Liver (tissue), 9 donors: ENCODE measurements around the gene CDH15. TPM values are rescaled to one million over a fixed set of nuclear protein-coding genes. Genes with fewer than 3 reads are reported as not detected.

Source experiments
- DNase-seq: peaks from one replicate; pipeline ENCODE4 v3.0.0-alpha.2; 2017; ENCODE audit warnings: low spot score
- H3K27ac ChIP-seq, 2 donors: one replicate each; pipeline ENCODE4 v1.7.0; 2013; ENCODE audit warnings: inconsistent platforms in 2 of 2, low read length in 2 of 2, control low read depth in 1 of 2, low read depth in 1 of 2, mild to moderate bottlenecking in 1 of 2
- H3K27me3 ChIP-seq, 4 donors: one replicate each; pipeline versions ENCODE4 v1.6.1 to v1.7.0; 2013; ENCODE audit warnings: low read length in 3 of 4, inconsistent platforms in 1 of 4, mild to moderate bottlenecking in 1 of 4, moderate library complexity in 1 of 4; ENCODE audit not compliant: control insufficient read depth in 4 of 4, insufficient read depth in 4 of 4
- H3K36me3 ChIP-seq, 4 donors: one replicate each; pipeline versions ENCODE4 v1.6.1 to v1.7.0; 2013; ENCODE audit warnings: low read length in 3 of 4, mild to moderate bottlenecking in 3 of 4, low read depth in 1 of 4, moderate library complexity in 1 of 4; ENCODE audit not compliant: control insufficient read depth in 4 of 4, insufficient read depth in 3 of 4
- H3K4me1 ChIP-seq, 4 donors: one replicate each; pipeline versions ENCODE4 v1.6.1 to v1.7.0; 2013; ENCODE audit warnings: low read length in 3 of 4, mild to moderate bottlenecking in 3 of 4, moderate library complexity in 1 of 4; ENCODE audit not compliant: control insufficient read depth in 4 of 4, insufficient read depth in 4 of 4
- H3K4me3 ChIP-seq, 3 donors: one replicate each; pipeline versions ENCODE4 v1.6.1 to v1.7.0; 2013; ENCODE audit warnings: low read length in 3 of 3, control low read depth in 1 of 3, low read depth in 1 of 3, mild to moderate bottlenecking in 1 of 3
- H3K9ac ChIP-seq, 2 donors: one replicate each; pipeline ENCODE4 v1.7.0; 2013; ENCODE audit warnings: low read length in 2 of 2, mild to moderate bottlenecking in 2 of 2, moderate library complexity in 2 of 2, control low read depth in 1 of 2, low read depth in 1 of 2
- H3K9me3 ChIP-seq, 4 donors: one replicate each; pipeline versions ENCODE4 v1.6.1 to v1.7.0; 2013; ENCODE audit warnings: low read length in 3 of 4; ENCODE audit not compliant: control insufficient read depth in 4 of 4
- EGR1 ChIP-seq, 2 donors: IDR thresholded peaks; 2 replicates each; pipeline ENCODE4 v1.6.1; 2016 to 2018; ENCODE audit warnings: antibody characterized with exemption in 2 of 2, low read depth in 2 of 2
- FOXA1 ChIP-seq: IDR thresholded peaks from 2 replicates; pipeline ENCODE4 v1.6.1; 2016; ENCODE audit warnings: antibody characterized with exemption
- FOXA2 ChIP-seq: IDR thresholded peaks from 2 replicates; pipeline ENCODE4 v1.6.1; 2016; ENCODE audit warnings: antibody characterized with exemption
- GABPA ChIP-seq, 2 donors: IDR thresholded peaks in 1 of 2; conservative IDR thresholded peaks in 1 of 2; 2 replicates each; pipeline ENCODE4 v1.6.1; 2016; ENCODE audit warnings: antibody characterized with exemption in 2 of 2, mild to moderate bottlenecking in 1 of 2, moderate library complexity in 1 of 2
- HNF4A ChIP-seq, 2 donors: conservative IDR thresholded peaks; 2 replicates each; pipeline ENCODE4 v1.6.1; 2016; ENCODE audit warnings: antibody characterized with exemption in 2 of 2, mild to moderate bottlenecking in 2 of 2
- HNF4G ChIP-seq: IDR thresholded peaks from 2 replicates; pipeline ENCODE4 v1.6.1; 2016; ENCODE audit warnings: antibody characterized with exemption
- JUND ChIP-seq, 2 donors: IDR thresholded peaks; 2 replicates each; pipeline ENCODE4 v1.6.1; 2016; ENCODE audit warnings: antibody characterized with exemption in 2 of 2
- MAX ChIP-seq: IDR thresholded peaks from 2 replicates; pipeline ENCODE4 v1.6.1; 2016; ENCODE audit warnings: antibody characterized with exemption
- NR2F2 ChIP-seq: IDR thresholded peaks from 2 replicates; pipeline ENCODE4 v1.6.1; 2016; ENCODE audit warnings: antibody characterized with exemption
- RAD21 ChIP-seq, 2 donors: IDR thresholded peaks; 2 replicates each; pipeline ENCODE4 v1.6.1; 2016; ENCODE audit warnings: antibody characterized with exemption in 2 of 2, mild to moderate bottlenecking in 2 of 2
- RXRA ChIP-seq, 2 donors: IDR thresholded peaks; 2 replicates each; pipeline ENCODE4 v1.6.1; 2017 to 2018; ENCODE audit warnings: antibody characterized with exemption in 2 of 2, mild to moderate bottlenecking in 1 of 2
- SP1 ChIP-seq: IDR thresholded peaks from 2 replicates; pipeline ENCODE4 v1.6.1; 2018; ENCODE audit warnings: antibody characterized with exemption, mild to moderate bottlenecking
- TAF1 ChIP-seq: conservative IDR thresholded peaks from 2 replicates; pipeline ENCODE4 v1.6.1; 2016; ENCODE audit warnings: antibody characterized with exemption, mild to moderate bottlenecking
- YY1 ChIP-seq: IDR thresholded peaks from 2 replicates; pipeline ENCODE4 v1.6.1; 2016; ENCODE audit warnings: antibody characterized with exemption, mild to moderate bottlenecking
- ZBTB33 ChIP-seq: IDR thresholded peaks from 2 replicates; pipeline ENCODE4 v1.6.1; 2016; ENCODE audit warnings: antibody characterized with exemption
- WGBS: extraction: QIAGEN DNeasy Blood & Tissue Kit; methylation state at CpG from one replicate; pipeline ENCODE4 v1.1.7; 2013; 5-methylcytosine and 5-hydroxymethylcytosine counted together
- polyA plus RNA-seq, 2 donors: library from polyadenylated mRNA; stranded (reverse) in 1 of 2; unstranded in 1 of 2; fragments of 200-250 nt in 1 of 2; fragments of >200 nt in 1 of 2; fragmentation: Nextera tagmentation in 1 of 2; extraction: Ambion mirVana in 1 of 2; gene quantifications; one replicate each; pipeline versions ENCODE4 v1.2.1 to v1.2.3, GENCODE V29; 2013 to 2015
- total RNA-seq, 2 donors: library from RNA; depleted of rRNA; stranded (reverse); fragments of >200 nt; gene quantifications; one replicate each; pipeline ENCODE4 v1.2.3, GENCODE V29; 2014
- TF ChIP-seq, protein P1 (sequence below): IDR thresholded peaks from 2 replicates; pipeline ENCODE4 v1.6.1; 2016; ENCODE audit warnings: antibody characterized with exemption, mild to moderate bottlenecking
- TF ChIP-seq, protein P2 (sequence below): IDR thresholded peaks from 2 replicates; pipeline ENCODE4 v1.6.1; 2016; ENCODE audit warnings: antibody characterized with exemption
- TF ChIP-seq, protein P3 (sequence below): fragments of 150-350 bp; IDR thresholded peaks from 2 replicates; pipeline ENCODE4 v1.5.1; 2017; ENCODE audit warnings: improper control_type of control experiment, low read depth, low read length; ENCODE audit not compliant: missing input control
- donor health status: healthy.
- donor health status: healthy.
- donor health status: healthy.
- donor health status: healthy.
- donor health status: healthy.

The CDH15 gene
- total and polyA plus RNA-seq, 4 donors: 0.12 TPM; not detected in 3

GRCh38 chr16:89217388-89218191 is 46.0 kb downstream of the CDH15 start, which contains the start of gene ZNF778:
TSS of gene ZNF778 (plus strand) at chr16:89217703. CDS start at chr16:89221128, 3,425 bp downstream.
- H3K36me3 ChIP-seq: peaks cover 6 to 18% (median 9%) of the 10 kb centered on the region in 4 donors
- peaks cover 2 to 32% (median 19%) of the 10 kb centered on the region in 4 donors for H3K4me1 ChIP-seq
- TF ChIP-seq HNF4A (conservative IDR thresholded peaks at IDR 0.05) (no peak), EGR1 (IDR thresholded peaks at IDR 0.05; ENCODE audit: low read depth in 2 of 2) (peak in 1 of 2 donors; percentile 47), RAD21 (IDR thresholded peaks at IDR 0.05) (peak in 1 of 2 donors; percentile 32), GABPA (IDR thresholded peaks at IDR 0.05 in 1 of 2, conservative IDR thresholded peaks at IDR 0.05 in 1 of 2) (peak; percentile 86 to 96), ZBTB33 (no peak), TAF1 (no peak), JUND (IDR thresholded peaks at IDR 0.05) (no peak), SP1 (peak; percentile 10), MAX (no peak), YY1 (peak; percentile 82)
- TF ChIP-seq, protein P1, sequence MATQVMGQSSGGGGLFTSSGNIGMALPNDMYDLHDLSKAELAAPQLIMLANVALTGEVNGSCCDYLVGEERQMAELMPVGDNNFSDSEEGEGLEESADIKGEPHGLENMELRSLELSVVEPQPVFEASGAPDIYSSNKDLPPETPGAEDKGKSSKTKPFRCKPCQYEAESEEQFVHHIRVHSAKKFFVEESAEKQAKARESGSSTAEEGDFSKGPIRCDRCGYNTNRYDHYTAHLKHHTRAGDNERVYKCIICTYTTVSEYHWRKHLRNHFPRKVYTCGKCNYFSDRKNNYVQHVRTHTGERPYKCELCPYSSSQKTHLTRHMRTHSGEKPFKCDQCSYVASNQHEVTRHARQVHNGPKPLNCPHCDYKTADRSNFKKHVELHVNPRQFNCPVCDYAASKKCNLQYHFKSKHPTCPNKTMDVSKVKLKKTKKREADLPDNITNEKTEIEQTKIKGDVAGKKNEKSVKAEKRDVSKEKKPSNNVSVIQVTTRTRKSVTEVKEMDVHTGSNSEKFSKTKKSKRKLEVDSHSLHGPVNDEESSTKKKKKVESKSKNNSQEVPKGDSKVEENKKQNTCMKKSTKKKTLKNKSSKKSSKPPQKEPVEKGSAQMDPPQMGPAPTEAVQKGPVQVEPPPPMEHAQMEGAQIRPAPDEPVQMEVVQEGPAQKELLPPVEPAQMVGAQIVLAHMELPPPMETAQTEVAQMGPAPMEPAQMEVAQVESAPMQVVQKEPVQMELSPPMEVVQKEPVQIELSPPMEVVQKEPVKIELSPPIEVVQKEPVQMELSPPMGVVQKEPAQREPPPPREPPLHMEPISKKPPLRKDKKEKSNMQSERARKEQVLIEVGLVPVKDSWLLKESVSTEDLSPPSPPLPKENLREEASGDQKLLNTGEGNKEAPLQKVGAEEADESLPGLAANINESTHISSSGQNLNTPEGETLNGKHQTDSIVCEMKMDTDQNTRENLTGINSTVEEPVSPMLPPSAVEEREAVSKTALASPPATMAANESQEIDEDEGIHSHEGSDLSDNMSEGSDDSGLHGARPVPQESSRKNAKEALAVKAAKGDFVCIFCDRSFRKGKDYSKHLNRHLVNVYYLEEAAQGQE: peak; percentile 25
- peak; percentile 84 for DNase-seq
- H3K27me3 ChIP-seq: no peaks in the 10 kb centered on the region
- whole genome bisulfite sequencing: under 1% methylated on average over 91 of the region's 91 CpGs
- H3K9me3 ChIP-seq: no peaks in the 10 kb centered on the region
- peak within 1 kb of the TSS; percentile 73 to 96 for H3K27ac ChIP-seq
- peak within 1 kb of the TSS; percentile 93 to 99 for H3K9ac ChIP-seq
- peak within 1 kb of the TSS; percentile 91 to 97 (median 93) for H3K4me3 ChIP-seq

DNA sequence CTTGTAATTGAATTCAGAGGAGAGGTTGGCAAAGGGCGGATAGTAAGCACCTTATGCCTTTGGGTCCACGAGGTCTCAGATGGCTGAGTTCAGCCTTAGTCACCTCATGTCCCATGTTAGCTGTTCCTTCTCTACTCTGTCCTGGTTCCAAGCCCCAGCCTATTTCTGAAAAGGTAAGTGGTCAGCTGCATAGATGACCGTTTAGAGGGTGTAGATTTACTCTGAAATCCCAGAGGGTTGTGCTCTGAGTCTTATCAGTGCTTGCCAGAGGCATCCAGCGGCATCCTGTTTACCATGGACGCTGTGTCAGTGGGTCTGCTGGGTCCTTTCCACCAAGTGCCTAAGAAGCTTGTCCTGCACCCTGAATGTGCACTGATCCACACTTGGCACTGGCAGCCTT is 47.8 kb downstream of the CDH15 start:
- peaks cover 2 to 32% (median 19%) of the 10 kb centered on the region in 4 donors for H3K4me1 ChIP-seq
- no peaks in the 10 kb centered on the region for H3K9me3 ChIP-seq
- DNase-seq: no peak
- 67% methylated on average over 5 of the region's 5 CpGs for WGBS
- no peak overlapping the region for H3K4me3 ChIP-seq
- no peak overlapping the region for H3K9ac ChIP-seq
- no peak overlapping the region for H3K27ac ChIP-seq
- H3K36me3 ChIP-seq: peaks cover 12 to 31% (median 16%) of the 10 kb centered on the region in 4 donors
- no peaks in the 10 kb centered on the region for H3K27me3 ChIP-seq
- no peak for TF ChIP-seq FOXA2
- TF ChIP-seq RAD21 (IDR thresholded peaks at IDR 0.05): no peak
- no peak for TF ChIP-seq SP1
- TF ChIP-seq HNF4A (conservative IDR thresholded peaks at IDR 0.05): no peak
- no peak for TF ChIP-seq EGR1 (IDR thresholded peaks at IDR 0.05; ENCODE audit: low read depth in 2 of 2)
- TF ChIP-seq, protein P2, sequence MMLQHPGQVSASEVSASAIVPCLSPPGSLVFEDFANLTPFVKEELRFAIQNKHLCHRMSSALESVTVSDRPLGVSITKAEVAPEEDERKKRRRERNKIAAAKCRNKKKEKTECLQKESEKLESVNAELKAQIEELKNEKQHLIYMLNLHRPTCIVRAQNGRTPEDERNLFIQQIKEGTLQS: no peak
- no peak for TF ChIP-seq MAX
- TF ChIP-seq RXRA (IDR thresholded peaks at IDR 0.05): no peak
- TF ChIP-seq NR2F2: no peak
- TF ChIP-seq HNF4G: no peak
- no peak for TF ChIP-seq FOXA1
- TF ChIP-seq YY1: no peak
- TF ChIP-seq, protein P1: no peak
- TF ChIP-seq, protein P3, sequence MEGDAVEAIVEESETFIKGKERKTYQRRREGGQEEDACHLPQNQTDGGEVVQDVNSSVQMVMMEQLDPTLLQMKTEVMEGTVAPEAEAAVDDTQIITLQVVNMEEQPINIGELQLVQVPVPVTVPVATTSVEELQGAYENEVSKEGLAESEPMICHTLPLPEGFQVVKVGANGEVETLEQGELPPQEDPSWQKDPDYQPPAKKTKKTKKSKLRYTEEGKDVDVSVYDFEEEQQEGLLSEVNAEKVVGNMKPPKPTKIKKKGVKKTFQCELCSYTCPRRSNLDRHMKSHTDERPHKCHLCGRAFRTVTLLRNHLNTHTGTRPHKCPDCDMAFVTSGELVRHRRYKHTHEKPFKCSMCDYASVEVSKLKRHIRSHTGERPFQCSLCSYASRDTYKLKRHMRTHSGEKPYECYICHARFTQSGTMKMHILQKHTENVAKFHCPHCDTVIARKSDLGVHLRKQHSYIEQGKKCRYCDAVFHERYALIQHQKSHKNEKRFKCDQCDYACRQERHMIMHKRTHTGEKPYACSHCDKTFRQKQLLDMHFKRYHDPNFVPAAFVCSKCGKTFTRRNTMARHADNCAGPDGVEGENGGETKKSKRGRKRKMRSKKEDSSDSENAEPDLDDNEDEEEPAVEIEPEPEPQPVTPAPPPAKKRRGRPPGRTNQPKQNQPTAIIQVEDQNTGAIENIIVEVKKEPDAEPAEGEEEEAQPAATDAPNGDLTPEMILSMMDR: no peak
